Activated CD4-positive, alpha-beta T cell treated with anti-CD3 and anti-CD28 coated beads, Interleukin-2, amount 10 ng/mL, durations not matched to agents 7 days and 5 days (primary cell): ENCODE data around the gene TTC29. TPM values are rescaled to one million over a fixed set of nuclear protein-coding genes. Genes with fewer than 3 reads are reported as not detected.

Experiments
- CTCF ChIA-PET: fragments of 350-600 bp; sonication (Branson Sonifier 250); formaldehyde crosslinking; loops from one replicate; lab custom pipeline; 2021; ENCODE audit warnings: antibody characterized with exemption; lab: Charles Lee
- POLR2A ChIA-PET: fragments of 350-600 bp; sonication (Branson Sonifier 250); formaldehyde crosslinking; loops from one replicate; lab custom pipeline; 2021; ENCODE audit warnings: antibody characterized with exemption; lab: Charles Lee
- DNase-seq: peaks from one replicate; pipeline ENCODE4 v3.0.0-alpha.2; 2020
- H3K27ac Mint-ChIP-seq: one replicate; pipeline ENCODE4 v1.8.0; 2021; ENCODE audit warnings: mild to moderate bottlenecking, moderate library complexity, mixed read lengths
- H3K27me3 Mint-ChIP-seq: one replicate; pipeline ENCODE4 v1.8.0; 2021; ENCODE audit warnings: mixed read lengths
- H3K36me3 Mint-ChIP-seq: one replicate; pipeline ENCODE4 v1.8.0; 2021; ENCODE audit warnings: low read depth, mixed read lengths
- H3K4me1 Mint-ChIP-seq: one replicate; pipeline ENCODE4 v1.8.0; 2021; ENCODE audit warnings: mixed read lengths
- H3K4me3 Mint-ChIP-seq: one replicate; pipeline ENCODE4 v1.8.0; 2021; ENCODE audit warnings: mild to moderate bottlenecking, moderate library complexity, mixed read lengths
- H3K9me3 Mint-ChIP-seq: one replicate; pipeline ENCODE4 v1.8.0; 2021; ENCODE audit warnings: mixed read lengths
- total RNA-seq, 2 experiments: library from RNA; stranded (reverse); gene quantifications; one replicate each; pipeline ENCODE4 v1.2.3, GENCODE V29; 2021

TTC29 gene
- total RNA-seq = not detected

- Mint-ChIP-seq H3K4me3 (peak within 1 kb of the TSS; percentile 54), H3K27ac (no peak within 1 kb of the TSS), H3K9me3 (no peaks in the 10 kb centered on the region), H3K36me3 (no peaks in the 10 kb centered on the region), H3K4me1 (peaks cover 20% of the 10 kb centered on the region), H3K27me3 (peaks cover 48% of the 10 kb centered on the region)
- CTCF ChIA-PET = no interaction called here
- peak; percentile 89 for DNase-seq
- POLR2A ChIA-PET = no interaction called here
These were observed at the start of gene TTC29 for GRCh38 chr4:146945556-146946374. TTC29 (minus strand) TSS chr4:146945864; CDS start chr4:146939895, 5,969 bp downstream.

GRCh38 chr4:146981651-146982050 is 36.0 kb upstream of the TTC29 start:
- ChIA-PET CTCF (no interaction called here), POLR2A (no interaction called here)
- H3K4me3 Mint-ChIP-seq = no peak overlapping the region
- H3K27me3 Mint-ChIP-seq = no peaks in the 10 kb centered on the region
- no peaks in the 10 kb centered on the region for H3K36me3 Mint-ChIP-seq
- H3K9me3 Mint-ChIP-seq = no peaks in the 10 kb centered on the region
- H3K27ac Mint-ChIP-seq = no peak overlapping the region
- DNase-seq = no peak
- no peaks in the 10 kb centered on the region for H3K4me1 Mint-ChIP-seq

- CTCF ChIA-PET = no interaction called here
- no peak for DNase-seq
- H3K4me1 Mint-ChIP-seq = no peaks in the 10 kb centered on the region
- no peak overlapping the region for H3K4me3 Mint-ChIP-seq
- POLR2A ChIA-PET = no interaction called here
- H3K27ac Mint-ChIP-seq = no peak overlapping the region
- no peaks in the 10 kb centered on the region for H3K9me3 Mint-ChIP-seq
- H3K27me3 Mint-ChIP-seq = no peaks in the 10 kb centered on the region
- H3K36me3 Mint-ChIP-seq = no peaks in the 10 kb centered on the region
These were observed 33.0 kb upstream of the TTC29 start for GRCh38 chr4:146978641-146979040.

GRCh38 chr4:146976145-146976544 is 30.5 kb upstream of the TTC29 start:
- Mint-ChIP-seq H3K4me1 (no peaks in the 10 kb centered on the region), H3K9me3 (no peaks in the 10 kb centered on the region), H3K27ac (no peak overlapping the region), H3K27me3 (no peaks in the 10 kb centered on the region), H3K36me3 (no peaks in the 10 kb centered on the region), H3K4me3 (no peak overlapping the region)
- POLR2A ChIA-PET = no interaction called here
- CTCF ChIA-PET = interaction anchor here (0.9 kb wide), 1 partner anchor 9 kb away, joined by 3 read pairs; no protein-coding TSS in a partner anchor
- no peak for DNase-seq

GRCh38 chr4:146975527-146975926 is 29.9 kb upstream of the TTC29 start:
- H3K27me3 Mint-ChIP-seq = no peaks in the 10 kb centered on the region

GRCh38 chr4:146975036-146975435 is 29.4 kb upstream of the TTC29 start:
- ChIA-PET POLR2A (no interaction called here), CTCF (no interaction called here)
- Mint-ChIP-seq H3K27me3 (no peaks in the 10 kb centered on the region), H3K9me3 (no peaks in the 10 kb centered on the region), H3K27ac (no peak overlapping the region), H3K4me1 (no peaks in the 10 kb centered on the region), H3K4me3 (no peak overlapping the region), H3K36me3 (no peaks in the 10 kb centered on the region)
- DNase-seq = no peak

More at GRCh38 chr4:146975527-146975926, 29.9 kb upstream of the TTC29 start:
- ChIA-PET CTCF (interaction anchor here (0.9 kb wide), 1 partner anchor 9 kb away, joined by 3 read pairs; no protein-coding TSS in a partner anchor), POLR2A (no interaction called here)
- Mint-ChIP-seq H3K36me3 (no peaks in the 10 kb centered on the region), H3K4me1 (no peaks in the 10 kb centered on the region), H3K27ac (no peak overlapping the region), H3K9me3 (no peaks in the 10 kb centered on the region), H3K4me3 (no peak overlapping the region)
- DNase-seq = no peak

- no peak for DNase-seq
- Mint-ChIP-seq H3K9me3 (no peaks in the 10 kb centered on the region), H3K4me3 (no peak overlapping the region), H3K27me3 (no peaks in the 10 kb centered on the region), H3K27ac (no peak overlapping the region), H3K4me1 (no peaks in the 10 kb centered on the region), H3K36me3 (no peaks in the 10 kb centered on the region)
- CTCF ChIA-PET = no interaction called here
- POLR2A ChIA-PET = no interaction called here
These were observed 26.4 kb upstream of the TTC29 start for GRCh38 chr4:146972036-146972435.

GRCh38 chr4:146969126-146969525 is 23.5 kb upstream of the TTC29 start:
- Mint-ChIP-seq H3K27me3 (no peaks in the 10 kb centered on the region), H3K27ac (no peak overlapping the region), H3K36me3 (no peaks in the 10 kb centered on the region), H3K9me3 (no peaks in the 10 kb centered on the region), H3K4me1 (no peaks in the 10 kb centered on the region), H3K4me3 (no peak overlapping the region)
- POLR2A ChIA-PET = no interaction called here
- no peak for DNase-seq
- CTCF ChIA-PET = no interaction called here

- H3K4me3 Mint-ChIP-seq = no peak overlapping the region
- no peaks in the 10 kb centered on the region for H3K9me3 Mint-ChIP-seq
- H3K27me3 Mint-ChIP-seq = peaks cover 1% of the 10 kb centered on the region
- H3K36me3 Mint-ChIP-seq = no peaks in the 10 kb centered on the region
- ChIA-PET POLR2A (no interaction called here), CTCF (no interaction called here)
- DNase-seq = no peak
- H3K4me1 Mint-ChIP-seq = no peaks in the 10 kb centered on the region
- H3K27ac Mint-ChIP-seq = no peak overlapping the region
These were observed 15.0 kb upstream of the TTC29 start for GRCh38 chr4:146960634-146961033.

GRCh38 chr4:146959692-146960091 is 14.0 kb upstream of the TTC29 start:
- Mint-ChIP-seq H3K36me3 (no peaks in the 10 kb centered on the region), H3K4me3 (no peak overlapping the region), H3K27ac (no peak overlapping the region), H3K4me1 (no peaks in the 10 kb centered on the region), H3K9me3 (no peaks in the 10 kb centered on the region), H3K27me3 (peaks cover 7% of the 10 kb centered on the region)
- DNase-seq = no peak
- ChIA-PET POLR2A (no interaction called here), CTCF (no interaction called here)

GRCh38 chr4:146957237-146957636 is 11.6 kb upstream of the TTC29 start:
- H3K27ac Mint-ChIP-seq = no peak overlapping the region
- peaks cover 13% of the 10 kb centered on the region for H3K27me3 Mint-ChIP-seq
- POLR2A ChIA-PET = no interaction called here
- CTCF ChIA-PET = no interaction called here
- DNase-seq = no peak
- H3K4me3 Mint-ChIP-seq = no peak overlapping the region
- H3K4me1 Mint-ChIP-seq = no peaks in the 10 kb centered on the region
- H3K9me3 Mint-ChIP-seq = no peaks in the 10 kb centered on the region
- no peaks in the 10 kb centered on the region for H3K36me3 Mint-ChIP-seq

GRCh38 chr4:146952896-146953295 is 7.2 kb upstream of the TTC29 start:
- Mint-ChIP-seq H3K9me3 (no peaks in the 10 kb centered on the region), H3K27ac (no peak overlapping the region), H3K4me1 (no peaks in the 10 kb centered on the region), H3K4me3 (no peak overlapping the region), H3K36me3 (no peaks in the 10 kb centered on the region), H3K27me3 (peaks cover 24% of the 10 kb centered on the region)
- no peak for DNase-seq
- ChIA-PET CTCF (no interaction called here), POLR2A (no interaction called here)

- no peaks in the 10 kb centered on the region for H3K9me3 Mint-ChIP-seq
- peaks cover 20% of the 10 kb centered on the region for H3K4me1 Mint-ChIP-seq
- H3K27ac Mint-ChIP-seq = no peak overlapping the region
- CTCF ChIA-PET = no interaction called here
- H3K27me3 Mint-ChIP-seq = peaks cover 39% of the 10 kb centered on the region
- POLR2A ChIA-PET = no interaction called here
- H3K4me3 Mint-ChIP-seq = no peak overlapping the region
- DNase-seq = no peak
- H3K36me3 Mint-ChIP-seq = no peaks in the 10 kb centered on the region
These were observed 3.9 kb upstream of the TTC29 start for GRCh38 chr4:146949559-146949958.
